HepG2 (cell line): ENCODE data around the gene EARS2. TPM values are rescaled to one million over a fixed set of nuclear protein-coding genes. Genes with fewer than 3 reads are reported as not detected.
A peak's percentile ranks its signal among the peaks of the same experiment; 100 is the strongest.

ENCODE experiments used
- ATAC-seq: fragments of 200-7000 bp; cut with Tn5 transposase; 3 replicates; pipeline ENCODE4 v1.9.1; 2020; ENCODE audit warnings: mild to moderate bottlenecking, moderate library complexity
- BruUV-seq: library from RNA; stranded (reverse); fragments of 400-500 nt; replicated peaks from 2 replicates; lab custom pipeline; 2021; lab: Mats Ljungman, UMichigan
- CTCF ChIA-PET: fragments of 300-600 bp; formaldehyde crosslinking; extraction: SDS; loops from one replicate; lab custom pipeline; 2021; ENCODE audit warnings: low total read pairs, inconsistent platforms, low intra/inter-chr PET ratio; lab: Yijun Ruan, JAX
- POLR2A ChIA-PET: fragments of 350-600 bp; sonication (Branson Sonifier 250); formaldehyde crosslinking; loops from one replicate; lab custom pipeline; 2020; ENCODE audit warnings: antibody characterized with exemption, inconsistent platforms; lab: Yijun Ruan, JAX
- DNase-seq: peaks from one replicate; pipeline ENCODE4 v3.0.0-alpha.2; 2015; ENCODE audit warnings: low spot score
- FAIRE-seq: peaks from 3 replicates; lab custom pipeline; 2011; peaks lifted over from hg19 to GRCh38; lab: Jason Lieb, UNC
- H2AFZ ChIP-seq: one replicate; pipeline ENCODE4 v1.6.1; 2011; ENCODE audit warnings: low read length, inconsistent platforms
- H3K27ac ChIP-seq: fragments of 300-600 bp; 3 replicates; pipeline ENCODE4 v1.8.0; 2011; ENCODE audit warnings: mixed run types, mild to moderate bottlenecking, mixed read lengths, low read length, inconsistent platforms; ENCODE audit not compliant: insufficient read depth; ENCODE audit errors: extremely low read length
- H3K27me3 ChIP-seq, 2 experiments: fragments of 200-600 bp in 1 of 2; 2 replicates in 1 of 2; 3 replicates in 1 of 2; pipeline versions ENCODE4 v1.6.0 to v1.8.0; 2011; ENCODE audit warnings: low read length in 2 of 2, mild to moderate bottlenecking in 2 of 2, moderate library complexity in 2 of 2, inconsistent platforms in 1 of 2; ENCODE audit not compliant: insufficient read depth in 2 of 2, control insufficient read depth in 1 of 2
- H3K36me3 ChIP-seq, 2 experiments: fragments of 200-600 bp in 1 of 2; replicated peaks in 1 of 2; 2 replicates in 1 of 2; 3 replicates in 1 of 2; pipeline versions ENCODE4 v1.5.1 to v1.8.0; 2011; ENCODE audit warnings: low read length in 2 of 2, inconsistent platforms in 1 of 2; ENCODE audit not compliant: insufficient read depth in 2 of 2, control insufficient read depth in 1 of 2
- H3K4me1 ChIP-seq: 2 replicates; pipeline ENCODE4 v1.5.1; 2012; ENCODE audit warnings: low read length, inconsistent platforms; ENCODE audit not compliant: insufficient read depth
- H3K4me2 ChIP-seq: 2 replicates; pipeline ENCODE4 v1.6.0; 2011; ENCODE audit warnings: low read depth, low read length, inconsistent platforms
- H3K4me3 ChIP-seq, 3 experiments: fragments of 200-600 bp in 1 of 3; sonication (generic), shearing (Covaris generic) in 1 of 3; replicated peaks in 1 of 3; 2 replicates each; pipeline ENCODE4 v1.5.1; 2011 to 2016; ENCODE audit warnings: low read length in 3 of 3, inconsistent platforms in 2 of 3, low read depth in 2 of 3, mild to moderate bottlenecking in 2 of 3, control low read depth in 1 of 3, mixed read lengths in 1 of 3; ENCODE audit not compliant: insufficient read depth in 1 of 3
- H3K79me2 ChIP-seq: one replicate; pipeline ENCODE4 v1.6.1; 2011; ENCODE audit warnings: low read length, inconsistent platforms; ENCODE audit not compliant: insufficient read depth
- H3K9ac ChIP-seq: 2 replicates; pipeline ENCODE4 v1.6.0; 2011; ENCODE audit warnings: mild to moderate bottlenecking, low read depth, low read length, inconsistent platforms; ENCODE audit not compliant: insufficient read depth
- H3K9me3 ChIP-seq: 2 replicates; pipeline ENCODE4 v1.5.1; 2012; ENCODE audit warnings: mild to moderate bottlenecking, low read length
- H4K20me1 ChIP-seq: 2 replicates; pipeline ENCODE4 v1.6.0; 2011; ENCODE audit warnings: inconsistent platforms, mild to moderate bottlenecking, low read length, moderate library complexity; ENCODE audit not compliant: insufficient read depth
- ATF1 ChIP-seq: IDR thresholded peaks from 2 replicates; pipeline ENCODE4 v1.6.1; 2016; ENCODE audit warnings: mild to moderate bottlenecking, control low read depth
- BORCS8-MEF2B ChIP-seq: sonication (generic); formaldehyde crosslinking; IDR thresholded peaks from 2 replicates; pipeline ENCODE4 v1.8.0; 2022; ENCODE audit warnings: mild to moderate bottlenecking, missing genetic modification reagents
- ETV6 ChIP-seq: sonication (generic); formaldehyde crosslinking; conservative IDR thresholded peaks from 2 replicates; pipeline ENCODE4 v1.4.0; 2020; ENCODE audit warnings: missing genetic modification reagents
- NFIB ChIP-seq: sonication (generic); formaldehyde crosslinking; IDR thresholded peaks from 2 replicates; pipeline ENCODE4 v1.9.0; 2021; ENCODE audit warnings: missing genetic modification reagents, mild to moderate bottlenecking, borderline replicate concordance
- RNF219 ChIP-seq: sonication (generic); formaldehyde crosslinking; IDR thresholded peaks from 2 replicates; pipeline ENCODE4 v1.5.0; 2020; ENCODE audit warnings: mild to moderate bottlenecking, missing genetic modification reagents
- ZNF12 ChIP-seq: sonication (generic); formaldehyde crosslinking; IDR thresholded peaks from 2 replicates; pipeline ENCODE4 v1.5.0; 2020; ENCODE audit warnings: missing genetic modification reagents
- ZNF256 ChIP-seq: sonication (generic); formaldehyde crosslinking; conservative IDR thresholded peaks from 2 replicates; pipeline ENCODE4 v1.4.0; 2020; ENCODE audit warnings: missing genetic modification reagents
- ZNF674 ChIP-seq: sonication (generic); formaldehyde crosslinking; IDR thresholded peaks from 2 replicates; pipeline ENCODE4 v1.5.0; 2020; ENCODE audit warnings: low read depth, mild to moderate bottlenecking, missing genetic modification reagents
- ZSCAN29 ChIP-seq: sonication (generic); formaldehyde crosslinking; conservative IDR thresholded peaks from 2 replicates; pipeline ENCODE4 v1.4.0; 2020; ENCODE audit warnings: mild to moderate bottlenecking, missing genetic modification reagents
- ZZZ3 ChIP-seq: sonication (generic); formaldehyde crosslinking; IDR thresholded peaks from 2 replicates; pipeline ENCODE4 v1.4.0; 2020; ENCODE audit warnings: missing genetic modification reagents, mild to moderate bottlenecking, borderline replicate concordance
- WGBS: methylation state at CpG from one replicate; pipeline ENCODE4 v1.1.6; 2017; ENCODE audit warnings: low lambda C conversion rate; 5-methylcytosine and 5-hydroxymethylcytosine counted together
- in situ Hi-C: cut with HindIII; loops from 2 replicates; pipeline ENCODE4 v1.10.0; 2017; ENCODE audit warnings: low pct_unique_long_range_greater_than_20kb; ENCODE audit not compliant: extremely low pct_ligation_motif_present
- intact Hi-C: fragments of 100-400 bp; cut with micrococcal nuclease; formaldehyde crosslinking; loops from one replicate; pipeline ENCODE4 v1.10.0; 2022; ENCODE audit not compliant: unreplicated experiment
- polyA plus RNA-seq, 8 experiments: library from polyadenylated mRNA; depleted of rRNA in 3 of 8; stranded (reverse) in 7 of 8; unstranded in 1 of 8; fragments of >200 nt; fragmentation: Illumina TruSeq in 4 of 8; extraction: Trizol in 4 of 8; gene quantifications; 2 replicates each; pipeline versions ENCODE4 v1.2.1 to v1.2.3, GENCODE V29; 2011 to 2016; ENCODE audit warnings: low read depth in 4 of 8, missing spikeins in 1 of 8, mixed read lengths in 1 of 8; ENCODE audit not compliant: insufficient read depth in 1 of 8
- total RNA-seq, 5 experiments: library from RNA; depleted of rRNA; stranded (reverse); fragments of >200 nt; fragmentation: Illumina TruSeq; extraction: Trizol; gene quantifications; 2 replicates each; pipeline ENCODE4 v1.2.3, GENCODE V29; 2016; ENCODE audit warnings: low read depth in 1 of 5

Gene EARS2
- total and polyA plus RNA-seq, 2 of the 13 experiments (the other 11 are each of a cell fraction or from before 2014, with no cell fraction given), result 49.4 to 80.4 TPM

- ATAC-seq (peak; percentile 27), DNase-seq (no peak), FAIRE-seq (no peak)
- ChIA-PET POLR2A (interaction anchor here (0.7 to 2.3 kb wide), 2 partner anchors 10 kb away, joined by 3 to 7 read pairs; partner anchors contain the start of genes EARS2 and UBFD1), CTCF (no interaction called here)
- Histone ChIP-seq H3K27me3 (no peaks in the 10 kb centered on the region), H3K27ac (no peak overlapping the region), H3K9me3 (no peaks in the 10 kb centered on the region), H3K4me3 (no peak overlapping the region), H3K4me2 (no peak overlapping the region), H4K20me1 (peaks cover 5% of the 10 kb centered on the region; the same call in 1 of the 2 replicates), H3K36me3 (peaks cover 60 to 96% of the 10 kb centered on the region in 2 experiments), H3K79me2 (no peaks in the 10 kb centered on the region), H2AFZ (no peak overlapping the region), H3K4me1 (no peaks in the 10 kb centered on the region), H3K9ac (no peak overlapping the region)
- in situ Hi-C loops (no loop called here), intact Hi-C loops (no loop called here)
- TF ChIP-seq ATF1 (no peak), RNF219 (CRISPR knock-in tag) (no peak), ZZZ3 (CRISPR knock-in tag) (no peak), NFIB (CRISPR knock-in tag) (no peak), ETV6 (no peak), ZSCAN29 (no peak), ZNF12 (CRISPR knock-in tag) (no peak), ZNF256 (CRISPR knock-in tag) (no peak), ZNF674 (no peak), BORCS8-MEF2B (CRISPR knock-in tag) (no peak)
- TSS peak; percentile 6 for BruUV-seq
- 98% methylated on average over 3 of the region's 3 CpGs for WGBS
Observed at GRCh38 chr16:23567602-23568001, 10.5 kb upstream of the EARS2 start.
